ENCODE measurements around the gene AQP1. TPM values are rescaled to one million over a fixed set of nuclear protein-coding genes. Genes with fewer than 3 reads are reported as not detected.
A peak's percentile ranks its signal among the peaks of the same experiment; 100 is the strongest.

AQP1 gene
- total RNA-seq, 4 donors from 2014 or later = 81.9 to 149 (median 113) TPM

DNA sequence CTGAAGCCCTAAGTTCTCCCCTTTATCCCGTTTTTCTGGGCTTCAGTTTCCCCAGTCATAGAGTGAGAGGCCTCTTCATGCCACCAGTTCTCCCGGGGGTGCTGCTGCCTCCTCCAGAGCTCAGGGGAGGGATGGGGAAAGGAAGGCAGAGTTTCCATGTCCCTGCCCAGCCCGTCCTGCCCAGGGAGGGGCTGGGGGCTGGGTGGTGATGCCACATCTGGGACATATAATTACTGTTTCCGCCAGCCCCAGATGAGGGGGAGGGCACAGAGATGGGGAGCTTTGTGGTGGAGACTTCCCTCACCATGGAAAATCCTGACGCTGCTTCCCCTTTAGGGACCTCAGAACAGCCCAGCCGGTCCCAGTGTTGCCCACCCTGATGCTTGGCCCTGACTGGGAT is 4.1 kb downstream of the AQP1 start:
- TF ChIP-seq POLR2A (IDR thresholded peaks at IDR 0.05) = no peak
- TF ChIP-seq, protein P1, sequence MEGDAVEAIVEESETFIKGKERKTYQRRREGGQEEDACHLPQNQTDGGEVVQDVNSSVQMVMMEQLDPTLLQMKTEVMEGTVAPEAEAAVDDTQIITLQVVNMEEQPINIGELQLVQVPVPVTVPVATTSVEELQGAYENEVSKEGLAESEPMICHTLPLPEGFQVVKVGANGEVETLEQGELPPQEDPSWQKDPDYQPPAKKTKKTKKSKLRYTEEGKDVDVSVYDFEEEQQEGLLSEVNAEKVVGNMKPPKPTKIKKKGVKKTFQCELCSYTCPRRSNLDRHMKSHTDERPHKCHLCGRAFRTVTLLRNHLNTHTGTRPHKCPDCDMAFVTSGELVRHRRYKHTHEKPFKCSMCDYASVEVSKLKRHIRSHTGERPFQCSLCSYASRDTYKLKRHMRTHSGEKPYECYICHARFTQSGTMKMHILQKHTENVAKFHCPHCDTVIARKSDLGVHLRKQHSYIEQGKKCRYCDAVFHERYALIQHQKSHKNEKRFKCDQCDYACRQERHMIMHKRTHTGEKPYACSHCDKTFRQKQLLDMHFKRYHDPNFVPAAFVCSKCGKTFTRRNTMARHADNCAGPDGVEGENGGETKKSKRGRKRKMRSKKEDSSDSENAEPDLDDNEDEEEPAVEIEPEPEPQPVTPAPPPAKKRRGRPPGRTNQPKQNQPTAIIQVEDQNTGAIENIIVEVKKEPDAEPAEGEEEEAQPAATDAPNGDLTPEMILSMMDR (IDR thresholded peaks at IDR 0.05 in 4 of 5, conservative IDR thresholded peaks at IDR 0.05 in 1 of 5) = no peak
- Histone ChIP-seq H3K9me3 (no peaks in the 10 kb centered on the region), H3K27me3 (no peaks in the 10 kb centered on the region), H3K4me1 (peaks cover 16 to 20% of the 10 kb centered on the region in 2 donors), H3K36me3 (no peaks in the 10 kb centered on the region), H3K4me3 (peak overlapping the region in 3 of 4 donors; percentile 1 to 49 (median 41)), H3K27ac (peak overlapping the region in 3 of 4 donors; percentile 58 to 73 (median 64))
- ATAC-seq = no peak
- intact Hi-C loops (cut with DNase I; ENCODE audit: low total_unique reads) = no loop called here
- in situ Hi-C loops (cut with MboI; ENCODE audit: low sequenced_read_pairs in 4 of 4) = no loop called here
- DNase-seq = no peak

DNA sequence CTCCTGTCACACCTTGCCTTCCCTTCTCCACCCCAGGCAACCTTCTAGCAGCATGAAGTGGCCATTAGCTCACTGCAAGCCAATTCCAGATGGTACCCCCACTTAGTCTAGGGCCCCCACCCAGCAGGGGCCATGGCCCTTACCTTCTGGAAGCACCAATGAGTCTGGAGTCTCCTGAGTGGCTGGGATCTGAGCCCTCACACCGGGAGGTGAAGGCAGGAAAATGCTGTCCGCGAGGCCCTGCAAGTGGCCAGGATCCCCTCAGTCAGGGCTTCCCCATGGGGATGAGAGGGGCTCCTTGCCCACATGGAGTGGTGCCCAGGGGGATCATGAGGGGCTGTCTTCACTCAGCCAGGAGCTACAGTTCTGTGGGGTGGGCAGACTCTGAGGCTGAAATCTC is 4.6 kb downstream of the AQP1 start:
- Histone ChIP-seq H3K4me3 (peak overlapping the region in 3 of 4 donors; percentile 1 to 49 (median 41)), H3K9me3 (no peaks in the 10 kb centered on the region), H3K27me3 (no peaks in the 10 kb centered on the region), H3K27ac (peak overlapping the region in 3 of 4 donors; percentile 58 to 73 (median 64)), H3K36me3 (no peaks in the 10 kb centered on the region), H3K4me1 (peaks cover 21% of the 10 kb centered on the region in 2 donors)
- intact Hi-C loops (cut with DNase I; ENCODE audit: low total_unique reads) = no loop called here
- in situ Hi-C loops (cut with MboI; ENCODE audit: low sequenced_read_pairs in 4 of 4) = no loop called here
- no peak for TF ChIP-seq POLR2A (IDR thresholded peaks at IDR 0.05)
- TF ChIP-seq, protein P1 (IDR thresholded peaks at IDR 0.05 in 4 of 5, conservative IDR thresholded peaks at IDR 0.05 in 1 of 5) = no peak
- DNase-seq (no peak), ATAC-seq (no peak)

DNA sequence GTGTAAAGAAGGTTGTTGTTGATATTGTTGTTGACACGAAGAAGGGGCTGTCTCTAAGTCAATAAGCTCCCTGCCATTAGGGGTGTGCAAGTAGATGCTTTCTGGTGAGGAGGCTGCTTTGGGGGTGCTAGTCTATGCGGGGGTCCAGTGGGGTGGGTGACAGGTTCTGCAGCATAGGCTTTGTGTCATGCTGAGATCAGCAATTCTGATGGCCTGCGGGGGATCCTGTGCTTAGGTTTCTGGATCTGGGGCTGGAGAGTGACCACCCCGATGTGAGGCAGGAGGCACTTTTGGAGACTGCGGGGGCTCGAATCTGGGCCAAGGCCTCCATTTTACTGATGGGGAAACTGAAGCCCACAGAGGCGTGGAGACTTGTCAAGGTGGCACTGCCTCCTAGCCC is 5.1 kb downstream of the AQP1 start:
- H3K4me1 ChIP-seq = peaks cover 26% of the 10 kb centered on the region in 2 donors
- intact Hi-C loops (cut with DNase I; ENCODE audit: low total_unique reads) (no loop called here), in situ Hi-C loops (cut with MboI; ENCODE audit: low sequenced_read_pairs in 4 of 4) (no loop called here)
- TF ChIP-seq POLR2A (IDR thresholded peaks at IDR 0.05) = no peak
- TF ChIP-seq, protein P1 (IDR thresholded peaks at IDR 0.05 in 4 of 5, conservative IDR thresholded peaks at IDR 0.05 in 1 of 5) = no peak
- H3K27ac ChIP-seq = peak overlapping the region in 3 of 4 donors; percentile 58 to 73 (median 64)
- no peaks in the 10 kb centered on the region for H3K36me3 ChIP-seq
- DNase-seq (no peak), ATAC-seq (no peak)
- no peaks in the 10 kb centered on the region for H3K9me3 ChIP-seq
- peak overlapping the region in 2 of 4 donors; percentile 41 to 49 for H3K4me3 ChIP-seq
- H3K27me3 ChIP-seq = no peaks in the 10 kb centered on the region

DNA sequence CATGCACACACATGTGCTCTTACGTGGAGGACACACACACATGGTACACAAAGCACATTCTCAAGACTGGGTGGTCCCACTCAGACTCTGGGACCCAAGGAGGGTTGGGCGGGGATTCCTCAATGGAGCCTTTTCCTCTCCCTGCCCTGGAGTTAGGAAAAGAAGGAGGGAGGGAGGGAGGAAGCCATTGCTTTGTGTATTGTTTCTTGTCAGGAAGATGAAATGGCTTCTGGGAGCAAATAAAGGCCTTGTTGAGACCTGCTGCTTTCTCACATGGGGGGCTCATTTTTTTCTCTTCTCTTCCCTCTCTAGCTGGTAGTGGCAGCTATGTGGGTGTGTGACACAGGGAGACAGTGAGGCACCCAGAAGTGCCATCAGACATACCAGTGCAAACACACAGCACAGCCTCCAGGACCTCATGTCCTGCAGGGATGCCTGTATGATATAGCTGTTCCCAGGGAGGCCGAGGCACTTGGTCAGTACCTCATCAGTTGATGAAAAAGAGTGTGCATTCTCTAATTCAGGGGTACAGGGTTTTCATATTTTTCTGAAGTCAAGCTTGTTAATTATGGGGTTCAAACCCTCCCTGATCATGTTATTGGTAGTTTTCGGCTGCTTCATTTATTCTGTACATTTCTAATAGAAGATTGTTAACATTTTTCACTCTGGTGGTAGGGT is 5.7 kb downstream of the AQP1 start:
- intact Hi-C loops (cut with DNase I; ENCODE audit: low total_unique reads) = no loop called here
- peaks cover 26 to 29% of the 10 kb centered on the region in 2 donors for H3K4me1 ChIP-seq

More for the DNA sequence above, 5.7 kb downstream of the AQP1 start:
- Histone ChIP-seq H3K9me3 (no peaks in the 10 kb centered on the region), H3K36me3 (no peaks in the 10 kb centered on the region), H3K27me3 (no peaks in the 10 kb centered on the region), H3K27ac (peak overlapping the region in 2 of 4 donors; percentile 64 to 73), H3K4me3 (no peak overlapping the region)
- no peak for TF ChIP-seq POLR2A (IDR thresholded peaks at IDR 0.05)
- TF ChIP-seq, protein P1 (IDR thresholded peaks at IDR 0.05 in 4 of 5, conservative IDR thresholded peaks at IDR 0.05 in 1 of 5) = no peak
- in situ Hi-C loops (cut with MboI; ENCODE audit: low sequenced_read_pairs in 4 of 4) = no loop called here
- ATAC-seq = no peak
- no peak for DNase-seq

All from gastrocnemius medialis (tissue), 4 donors.